Mesenteric fat pad (tissue), 1 donor: ENCODE data around the gene IL22. TPM values are rescaled to one million over a fixed set of nuclear protein-coding genes. Genes with fewer than 3 reads are reported as not detected.
"Not testable (repeated sequence)": the region's sequence is repeated elsewhere in the genome, so short reads cannot be mapped to it uniquely, and the experiment has no call there.

Experiments
- DNase-seq: peaks from one replicate; pipeline ENCODE4 v3.0.0-alpha.2; 2020; ENCODE audit warnings: low spot score
- total RNA-seq: library from RNA; stranded (reverse); fragmentation: NEBNext Ultra II Directional; extraction: Animal tissue kit (Norgen Biotek cat#: 25700); gene quantifications from one replicate; pipeline ENCODE4 v1.2.1, GENCODE V29; 2021
- donor health status: DM: yes; HTN: yes; CAD: no.

The IL22 gene
- total RNA-seq, 1 donor from 2014 or later, result not detected

- DNase-seq, result no peak
These were observed 22.2 kb downstream of the IL22 start for GRCh38 chr12:68231229-68231628.

DNA sequence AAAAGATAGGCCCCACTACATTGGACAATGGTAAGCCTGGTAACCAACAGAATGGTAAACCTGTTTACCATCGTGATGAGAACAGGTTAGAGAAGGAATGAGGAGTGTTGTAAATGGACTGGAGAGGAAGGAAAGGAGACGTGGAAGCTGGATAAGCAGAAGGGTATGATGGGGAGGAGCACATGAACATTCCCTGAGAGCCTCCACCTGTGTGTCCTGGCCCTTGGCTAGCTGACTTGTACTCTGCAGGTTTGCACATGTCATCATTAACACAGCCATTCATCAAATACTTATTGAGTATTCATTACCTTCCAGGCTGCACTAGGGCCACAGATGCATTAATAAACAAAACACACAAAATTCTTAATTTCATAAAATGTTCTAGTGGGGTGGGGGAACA is 23.4 kb downstream of the IL22 start:
- DNase-seq, result no peak

GRCh38 chr12:68227356-68227755 is 26.0 kb downstream of the IL22 start:
- no peak for DNase-seq

DNA sequence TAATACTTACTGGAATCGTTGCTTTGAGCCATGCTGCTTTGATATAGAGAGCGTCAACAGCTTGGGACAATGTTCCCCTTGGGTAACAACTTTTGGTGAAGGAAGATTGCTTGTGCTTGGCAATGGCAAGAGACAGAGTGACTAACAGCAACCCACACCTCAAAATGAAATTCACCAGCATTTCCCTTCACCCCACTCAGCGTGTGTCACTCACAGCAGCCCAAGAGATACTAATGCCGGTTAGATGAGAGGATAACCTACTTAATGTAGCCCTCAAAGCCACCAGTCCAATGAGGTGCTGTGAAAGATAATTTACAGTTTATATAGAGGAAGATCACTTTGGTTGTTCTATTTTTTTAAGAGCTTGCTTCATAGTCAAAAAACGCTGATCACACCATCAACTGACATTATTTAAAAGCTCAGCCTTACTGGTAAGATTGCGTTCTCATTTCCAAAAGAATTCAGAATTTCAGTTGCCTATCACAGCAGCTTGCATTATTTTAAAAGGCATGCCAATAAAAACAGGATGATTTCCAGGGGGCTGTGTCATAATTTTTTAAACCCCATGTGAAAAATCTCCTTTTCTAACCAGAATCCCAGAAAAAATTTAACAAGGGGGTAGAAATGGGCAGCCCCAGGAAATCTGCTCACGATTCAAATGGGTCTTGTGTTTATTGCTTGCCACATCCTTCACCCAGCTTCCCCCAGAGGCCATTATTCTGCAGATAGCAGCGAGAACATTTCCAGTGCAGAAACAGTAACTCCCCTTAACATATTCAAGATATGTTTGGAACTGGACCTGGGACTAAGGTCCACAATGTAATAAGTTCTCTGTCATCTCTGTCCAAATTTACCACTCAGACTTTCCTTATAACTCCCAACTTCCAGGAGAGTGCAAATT is 27.6 kb downstream of the IL22 start, which contains the start of gene IL26:
TSS of gene IL26 (minus strand) at position 235 of the 901 bp plus-strand sequence. CDS start at position 181, 54 bp downstream.
- no peak for DNase-seq

- no peak for DNase-seq
These were observed 28.7 kb downstream of the IL22 start for GRCh38 chr12:68224613-68225285.

DNA sequence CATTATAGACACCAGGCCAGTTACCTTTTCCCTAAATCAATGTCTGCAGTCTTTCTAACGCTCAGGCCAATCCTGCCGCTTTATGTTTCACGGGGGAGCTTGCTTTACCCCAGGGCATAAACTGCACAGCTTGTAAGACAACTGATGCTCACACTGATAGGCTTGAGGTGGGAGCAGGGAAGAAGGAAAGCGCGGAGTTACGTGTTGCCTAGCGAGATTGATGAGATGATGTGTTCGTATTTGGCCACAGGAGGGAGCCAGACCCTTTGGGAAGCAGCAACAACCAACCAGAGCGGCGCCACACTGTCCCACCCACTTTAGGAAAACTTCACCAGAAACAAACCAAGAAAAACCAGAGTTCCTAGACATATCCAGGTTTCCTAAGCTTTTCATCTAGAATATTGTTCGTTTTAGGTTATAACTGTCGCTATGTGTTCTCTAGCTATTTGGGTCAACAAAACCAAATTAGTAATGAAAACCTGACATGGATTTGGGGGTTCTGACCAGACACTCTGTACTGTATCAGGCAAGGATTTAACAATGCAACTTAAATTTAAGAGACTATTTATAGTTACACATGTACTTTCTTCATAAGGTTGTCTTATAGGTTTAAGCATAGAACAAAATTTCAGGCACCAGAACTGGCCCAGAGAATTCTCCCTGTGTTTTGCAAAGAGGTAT is 30.2 kb downstream of the IL22 start:
- no peak for DNase-seq

DNA sequence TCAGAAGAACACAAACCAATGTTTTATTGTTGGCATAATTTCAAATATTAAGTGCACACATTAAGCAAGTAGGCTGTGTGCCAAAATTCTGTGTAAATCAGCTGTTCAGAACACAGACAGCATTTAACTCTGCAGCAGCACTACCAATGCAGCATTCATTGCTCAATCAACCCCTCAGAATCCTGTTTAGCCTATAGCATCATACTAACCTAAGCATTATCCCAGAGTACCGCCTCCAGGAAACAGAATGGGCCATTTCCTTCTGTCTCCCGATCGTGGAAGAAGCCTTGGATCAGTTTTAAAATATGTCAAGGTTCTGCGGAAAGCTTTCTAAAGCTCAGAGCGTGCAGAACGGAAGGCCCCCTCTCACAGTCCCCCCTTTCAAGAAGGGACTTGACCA is 31.1 kb downstream of the IL22 start:
- no peak for DNase-seq

DNA sequence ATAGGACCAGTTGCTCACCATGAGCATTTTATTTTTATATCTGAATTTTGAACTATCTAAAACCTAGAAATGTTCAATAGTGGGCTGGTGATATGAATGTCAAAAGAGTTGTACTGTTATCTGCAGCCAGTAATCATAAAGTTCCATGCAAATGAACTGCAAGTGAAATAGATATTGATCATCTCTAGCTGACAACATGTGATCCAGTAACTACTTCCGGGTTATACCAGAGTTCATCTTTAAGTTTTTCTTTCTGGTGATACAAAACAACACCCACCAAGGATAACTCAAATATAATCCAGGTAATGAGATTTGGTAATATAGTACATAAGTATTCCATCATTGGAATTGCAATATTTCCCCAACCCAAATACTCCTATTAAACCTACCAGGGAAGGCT is 31.9 kb downstream of the IL22 start:
- no peak for DNase-seq

GRCh38 chr12:68210875-68211274 is 42.5 kb downstream of the IL22 start:
- DNase-seq, result no peak

- not testable (repeated sequence) for DNase-seq
These were observed 44.2 kb downstream of the IL22 start for GRCh38 chr12:68209048-68209728.

- no peak for DNase-seq
These were observed 46.1 kb downstream of the IL22 start for GRCh38 chr12:68207276-68207675.

DNA sequence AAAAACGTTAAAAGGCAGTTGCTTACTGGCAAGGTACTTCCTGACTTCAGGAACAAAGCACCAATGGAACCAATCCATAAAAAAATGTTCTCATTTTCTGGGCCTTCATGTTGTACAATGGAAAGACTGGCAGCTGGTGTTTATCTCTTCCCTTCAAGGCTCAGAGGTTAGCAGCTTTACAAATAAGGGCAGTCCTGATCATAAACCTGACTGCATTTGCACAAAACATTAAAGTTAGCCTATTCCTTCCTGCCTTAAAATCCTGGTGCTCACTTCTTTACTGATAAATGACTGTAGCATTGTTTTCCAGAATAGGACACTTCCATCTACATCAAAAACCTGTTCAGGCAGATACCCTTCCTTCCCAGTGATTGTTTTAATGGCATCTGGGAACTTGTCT is 47.0 kb downstream of the IL22 start:
- no peak for DNase-seq

GRCh38 chr12:68203460-68203875 is 49.9 kb downstream of the IL22 start:
- no peak for DNase-seq

DNA sequence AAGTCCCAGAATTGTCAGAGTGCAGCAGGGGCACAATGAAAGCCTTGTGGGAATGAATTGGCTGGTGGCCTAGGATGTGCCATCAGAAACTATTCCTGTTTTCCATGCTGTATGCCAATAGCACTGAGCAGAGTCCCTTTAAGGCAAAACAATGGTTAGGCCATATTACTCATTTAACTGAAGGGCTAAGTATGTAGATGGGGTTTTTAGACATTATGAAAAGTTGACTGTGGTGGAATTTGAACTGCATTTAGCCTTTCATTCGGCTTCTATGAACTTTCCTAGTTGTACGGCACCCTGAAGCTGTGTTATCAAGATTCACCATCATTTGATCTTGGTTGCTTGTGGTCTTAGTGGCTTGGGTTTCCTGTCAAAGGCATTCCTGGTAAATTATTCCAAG is 52.5 kb downstream of the IL22 start:
- DNase-seq, result no peak

GRCh38 chr12:68199127-68199526 is 54.3 kb downstream of the IL22 start:
- no peak for DNase-seq

DNA sequence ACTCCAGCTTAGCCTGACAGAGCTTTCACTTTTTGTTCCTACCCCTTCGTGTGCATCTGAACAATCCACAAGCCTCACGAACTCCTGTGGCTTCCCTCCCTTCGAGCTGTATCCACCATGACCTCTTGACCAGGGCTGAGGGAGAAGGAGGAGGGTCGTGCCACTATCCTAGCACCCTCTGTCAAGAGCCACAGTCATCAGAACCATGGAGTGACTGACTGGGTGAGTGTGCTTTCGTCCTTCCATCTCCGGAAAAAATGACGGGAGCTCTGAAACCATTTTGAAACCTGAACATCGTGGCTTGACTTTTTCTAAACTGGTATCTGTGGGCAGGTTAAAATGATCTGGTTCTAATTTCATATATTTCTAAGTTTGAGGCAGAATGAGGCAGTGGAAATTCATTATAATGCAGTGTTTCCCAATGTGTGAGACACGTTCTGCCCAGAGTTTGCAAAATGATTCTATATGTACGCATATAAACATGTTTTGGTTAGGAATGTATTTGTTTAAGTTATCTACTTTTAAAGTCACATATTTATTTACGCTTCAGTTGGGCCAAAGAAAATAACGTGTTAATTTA is 54.8 kb downstream of the IL22 start:
- no peak for DNase-seq

Other genes with a start within 250 kb of the IL22 start
- not detected for gene IFNG, start 93.9 kb downstream of the IL22 start, total RNA-seq
- not detected for gene IL26, start 27.8 kb downstream of the IL22 start, total RNA-seq
- 14.9 TPM for gene MDM1, start 78.8 kb upstream of the IL22 start, total RNA-seq